ENCODE results near the gene SLC9A9.

- no peak for TF ChIP-seq CTCF (IDR thresholded peaks at IDR 0.05)
- no peak for TF ChIP-seq EZH2 (IDR thresholded peaks at IDR 0.05)
Measured at GRCh38 chr3:143617050-143617449, 231.2 kb downstream of the SLC9A9 start.

All from neural progenitor cell (in vitro differentiated cells).